Colonic mucosa (tissue), 4 donors: ENCODE results near the gene ZNF766. TPM values are rescaled to one million over a fixed set of nuclear protein-coding genes. Genes with fewer than 3 reads are reported as not detected.
A peak's percentile ranks its signal among the peaks of the same experiment; 100 is the strongest.
"Not testable (repeated sequence)": the region's sequence is repeated elsewhere in the genome, so short reads cannot be mapped to it uniquely, and the experiment has no call there.

Experiments used
- DNase-seq: peaks from one replicate; pipeline ENCODE4 v3.0.0-alpha.2; 2020
- H3K27ac ChIP-seq: fragments of 200-600 bp; one replicate; pipeline ENCODE4 v1.8.0; 2021
- H3K27me3 ChIP-seq: fragments of 200-600 bp; one replicate; pipeline ENCODE4 v1.8.0; 2021
- H3K36me3 ChIP-seq: fragments of 200-600 bp; one replicate; pipeline ENCODE4 v1.8.0; 2021
- H3K4me1 ChIP-seq: fragments of 200-600 bp; one replicate; pipeline ENCODE4 v1.8.0; 2021; ENCODE audit warnings: mild to moderate bottlenecking
- H3K4me3 ChIP-seq: fragments of 200-600 bp; one replicate; pipeline ENCODE4 v1.8.0; 2021
- H3K9ac ChIP-seq, 2 donors: one replicate each; pipeline ENCODE4 v1.7.0; 2013; ENCODE audit warnings: control low read depth in 2 of 2, low read depth in 2 of 2, low read length in 2 of 2
- H3K9me3 ChIP-seq: fragments of 200-600 bp; one replicate; pipeline ENCODE4 v1.8.0; 2021
- intact Hi-C: fragments of 100-400 bp; cut with DNase I; formaldehyde crosslinking; loops from one replicate; pipeline ENCODE4 v1.14.1; 2022
- total RNA-seq, 2 donors: library from RNA; stranded (reverse); fragmentation: NEBNext Ultra II Directional in 1 of 2; extraction: Animal tissue kit (Norgen Biotek cat#: 25700) in 1 of 2; gene quantifications; one replicate each; pipeline ENCODE4 v1.2.1, GENCODE V29; 2021
- TF ChIP-seq, protein P1 (sequence below): fragments of 200-600 bp; IDR thresholded peaks from one replicate; pipeline ENCODE4 v1.8.0; 2022; ENCODE audit warnings: antibody characterized with exemption, mild to moderate bottlenecking
- donor health status: healthy.
- donor health status: DM: no; HTN: no; CAD: no.
- donor health status: DM: no; HTN: no; CAD: no.

Gene ZNF766
- total RNA-seq, 2 donors from 2014 or later = 7.5 to 10.6 TPM

GRCh38 chr19:52275988-52276387, 6.6 kb downstream of the ZNF766 start:
- H3K9me3 ChIP-seq = no peaks in the 10 kb centered on the region
- intact Hi-C loops = no loop called here

DNA sequence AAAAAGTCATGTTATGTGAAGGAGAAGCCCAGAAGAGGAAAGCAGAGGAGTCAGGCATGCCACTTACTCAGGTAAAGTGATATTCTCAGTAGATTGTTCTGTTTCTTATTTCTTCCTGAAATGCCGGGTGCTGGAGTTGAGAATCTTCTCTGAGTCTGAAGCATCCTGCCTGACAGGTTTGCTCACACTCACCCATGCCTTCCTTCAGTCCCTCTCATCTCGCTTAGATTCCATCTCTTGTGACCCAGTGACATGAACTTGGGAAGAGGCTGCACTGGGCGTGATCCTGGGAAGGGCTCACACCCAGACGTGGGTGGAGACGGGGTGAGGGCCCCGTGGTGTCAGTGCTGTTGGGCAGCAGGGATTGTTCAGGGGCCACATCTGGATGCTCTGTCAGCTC, 8.1 kb downstream of the ZNF766 start:
- Histone ChIP-seq H3K4me1 (no peaks in the 10 kb centered on the region), H3K4me3 (no peak overlapping the region), H3K27me3 (no peaks in the 10 kb centered on the region), H3K9ac (no peak overlapping the region), H3K36me3 (no peaks in the 10 kb centered on the region), H3K27ac (no peak overlapping the region), H3K9me3 (no peaks in the 10 kb centered on the region)
- TF ChIP-seq, protein P1, sequence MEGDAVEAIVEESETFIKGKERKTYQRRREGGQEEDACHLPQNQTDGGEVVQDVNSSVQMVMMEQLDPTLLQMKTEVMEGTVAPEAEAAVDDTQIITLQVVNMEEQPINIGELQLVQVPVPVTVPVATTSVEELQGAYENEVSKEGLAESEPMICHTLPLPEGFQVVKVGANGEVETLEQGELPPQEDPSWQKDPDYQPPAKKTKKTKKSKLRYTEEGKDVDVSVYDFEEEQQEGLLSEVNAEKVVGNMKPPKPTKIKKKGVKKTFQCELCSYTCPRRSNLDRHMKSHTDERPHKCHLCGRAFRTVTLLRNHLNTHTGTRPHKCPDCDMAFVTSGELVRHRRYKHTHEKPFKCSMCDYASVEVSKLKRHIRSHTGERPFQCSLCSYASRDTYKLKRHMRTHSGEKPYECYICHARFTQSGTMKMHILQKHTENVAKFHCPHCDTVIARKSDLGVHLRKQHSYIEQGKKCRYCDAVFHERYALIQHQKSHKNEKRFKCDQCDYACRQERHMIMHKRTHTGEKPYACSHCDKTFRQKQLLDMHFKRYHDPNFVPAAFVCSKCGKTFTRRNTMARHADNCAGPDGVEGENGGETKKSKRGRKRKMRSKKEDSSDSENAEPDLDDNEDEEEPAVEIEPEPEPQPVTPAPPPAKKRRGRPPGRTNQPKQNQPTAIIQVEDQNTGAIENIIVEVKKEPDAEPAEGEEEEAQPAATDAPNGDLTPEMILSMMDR = no peak
- intact Hi-C loops = no loop called here
- no peak for DNase-seq

More at GRCh38 chr19:52275988-52276387, 6.6 kb downstream of the ZNF766 start:
- Histone ChIP-seq H3K4me3 (no peak overlapping the region), H3K9ac (no peak overlapping the region), H3K36me3 (no peaks in the 10 kb centered on the region), H3K27me3 (no peaks in the 10 kb centered on the region), H3K4me1 (no peaks in the 10 kb centered on the region), H3K27ac (no peak overlapping the region)
- TF ChIP-seq, protein P1 = no peak
- no peak for DNase-seq

DNA sequence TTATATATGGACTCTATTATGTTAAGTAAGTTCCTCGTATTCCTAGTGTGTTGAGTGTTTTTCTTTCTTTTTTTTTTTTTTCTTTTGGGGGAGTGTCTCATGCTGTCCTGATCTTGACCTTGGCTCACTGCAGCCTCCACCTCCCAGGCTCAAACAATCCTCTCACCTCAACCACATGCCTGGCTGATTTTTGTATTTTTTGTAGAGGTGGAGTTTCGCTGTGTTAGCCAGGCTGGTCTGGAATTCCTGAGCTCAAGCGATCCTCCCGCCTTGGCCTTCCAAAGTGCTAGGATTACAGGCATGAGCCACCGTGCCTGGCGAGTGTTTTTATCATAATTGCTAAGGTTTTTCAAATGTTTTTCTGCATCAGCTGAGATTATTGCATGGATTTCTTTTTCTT, 16.9 kb downstream of the ZNF766 start:
- no peak overlapping the region for H3K4me3 ChIP-seq
- no peak overlapping the region for H3K27ac ChIP-seq
- H3K27me3 ChIP-seq = no peaks in the 10 kb centered on the region
- no peak for DNase-seq
- TF ChIP-seq, protein P1 = no peak
- H3K9me3 ChIP-seq = no peaks in the 10 kb centered on the region
- H3K9ac ChIP-seq = no peak overlapping the region
- intact Hi-C loops = no loop called here
- H3K36me3 ChIP-seq = no peaks in the 10 kb centered on the region
- no peaks in the 10 kb centered on the region for H3K4me1 ChIP-seq

DNA sequence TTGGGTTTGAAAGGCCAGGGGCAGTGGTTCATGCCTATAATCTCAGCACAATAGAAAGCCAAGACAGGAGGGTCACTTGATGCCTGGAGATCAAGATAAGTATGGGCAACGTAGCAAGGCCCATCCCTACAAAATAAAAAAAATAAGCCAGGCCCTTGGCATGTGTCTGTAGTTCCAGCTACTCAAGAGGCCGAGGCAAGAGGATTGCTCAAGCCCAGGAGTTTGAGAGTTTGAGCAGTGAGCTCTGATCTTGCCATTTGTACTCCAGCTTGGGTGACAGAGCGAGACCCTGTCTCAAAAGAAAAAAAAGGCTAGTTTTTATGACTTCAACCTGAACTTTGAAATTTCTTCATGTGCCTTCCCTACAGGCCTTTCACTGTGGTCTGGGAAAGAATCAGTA, 22.4 kb downstream of the ZNF766 start:
- Histone ChIP-seq H3K4me3 (no peak overlapping the region), H3K9ac (no peak overlapping the region), H3K27ac (no peak overlapping the region), H3K4me1 (no peaks in the 10 kb centered on the region), H3K27me3 (no peaks in the 10 kb centered on the region), H3K9me3 (no peaks in the 10 kb centered on the region), H3K36me3 (no peaks in the 10 kb centered on the region)
- TF ChIP-seq, protein P1 = no peak
- DNase-seq = no peak
- intact Hi-C loops = no loop called here

- H3K4me1 ChIP-seq, H3K9me3 ChIP-seq, H3K9ac ChIP-seq, H3K27me3 ChIP-seq, H3K36me3 ChIP-seq, H3K4me3 ChIP-seq, H3K27ac ChIP-seq, DNase-seq, intact Hi-C loops: not testable (repeated sequence)
Measured at GRCh38 chr19:52292946-52293345, 23.6 kb downstream of the ZNF766 start.

- peaks cover 10% of the 10 kb centered on the region for H3K36me3 ChIP-seq
- intact Hi-C loops = no loop called here
Measured at GRCh38 chr19:52296400-52296772, 27.0 kb downstream of the ZNF766 start.

More at GRCh38 chr19:52296400-52296772, 27.0 kb downstream of the ZNF766 start:
- H3K4me3 ChIP-seq = peak overlapping the region; percentile 70
- TF ChIP-seq, protein P1 = no peak
- H3K9me3 ChIP-seq = no peaks in the 10 kb centered on the region
- DNase-seq = no peak
- H3K27me3 ChIP-seq = no peaks in the 10 kb centered on the region
- no peaks in the 10 kb centered on the region for H3K4me1 ChIP-seq
- peak overlapping the region; percentile 69 for H3K27ac ChIP-seq
- peak overlapping the region; percentile 15 to 54 for H3K9ac ChIP-seq
